ENCODE results near the gene KIAA1217. TPM values are rescaled to one million over a fixed set of nuclear protein-coding genes. Genes with fewer than 3 reads are reported as not detected.

The KIAA1217 gene
- polyA plus RNA-seq, 3 donors = not detected

- TF ChIP-seq CTCF (IDR thresholded peaks at IDR 0.05) = no peak
- no peaks in the 10 kb centered on the region for H3K4me1 ChIP-seq (ENCODE audit: control insufficient read depth in 1 of 2, insufficient read depth in 2 of 2, low read length in 2 of 2)
- H3K27ac ChIP-seq (ENCODE audit: low read depth in 1 of 2, low read length in 2 of 2) = no peak overlapping the region
- peaks cover 0 to 3% (median 0%) of the 10 kb centered on the region in 7 donors for H3K9me3 Mint-ChIP-seq
- no peaks in the 10 kb centered on the region for H4K20me1 ChIP-seq (ENCODE audit: insufficient read depth, low read length)
- peaks cover 0 to 2% (median 1%) of the 10 kb centered on the region in 3 donors for H3K27me3 Mint-ChIP-seq (ENCODE audit: low read depth in 3 of 3)
- H3K27ac Mint-ChIP-seq = no peak overlapping the region
- no peak overlapping the region for H2AFZ ChIP-seq (ENCODE audit: insufficient read depth, low read depth, low read length, poor library complexity, severe bottlenecking)
- no peaks in the 10 kb centered on the region for H3K4me1 Mint-ChIP-seq
- no peak for DNase-seq
- H3K4me3 ChIP-seq (replicated peaks in 1 of 3; ENCODE audit: low read depth in 2 of 3, low read length in 3 of 3) = no peak overlapping the region
- H3K4me3 Mint-ChIP-seq = no peak overlapping the region
- H3K9ac ChIP-seq (ENCODE audit: insufficient read depth, low read length, poor library complexity, severe bottlenecking) = no peak overlapping the region
- H3K9me3 ChIP-seq (replicated peaks in 1 of 2; ENCODE audit: control insufficient read depth in 1 of 2, insufficient read depth in 1 of 2, low read length in 2 of 2) = no peaks in the 10 kb centered on the region
- no peaks in the 10 kb centered on the region for H3K79me2 ChIP-seq (ENCODE audit: insufficient read depth, low read length)
- H3K4me2 ChIP-seq (replicated peaks; ENCODE audit: extremely low read depth, low read length, poor library complexity, severe bottlenecking) = no peak overlapping the region
- 90% methylated on average over 3 of the region's 5 CpGs for WGBS (ENCODE audit: insufficient coverage)
- no peaks in the 10 kb centered on the region for H3K36me3 ChIP-seq (replicated peaks in 1 of 2; ENCODE audit: control insufficient read depth in 1 of 2, insufficient read depth in 2 of 2, low read length in 2 of 2)
- H3K27me3 ChIP-seq (ENCODE audit: control insufficient read depth in 2 of 2, insufficient read depth in 2 of 2, low read length in 2 of 2) = no peaks in the 10 kb centered on the region
- intact Hi-C loops (cut with micrococcal nuclease) = no loop called here
- no peaks in the 10 kb centered on the region for H3K36me3 Mint-ChIP-seq
Observed at GRCh38 chr10:24415455-24416125, 206.7 kb downstream of the KIAA1217 start.

GRCh38 chr10:24416248-24416647 is 207.3 kb downstream of the KIAA1217 start:
- no peak overlapping the region for H2AFZ ChIP-seq (ENCODE audit: insufficient read depth, low read depth, low read length, poor library complexity, severe bottlenecking)
- no peaks in the 10 kb centered on the region for H3K9me3 ChIP-seq (replicated peaks in 1 of 2; ENCODE audit: control insufficient read depth in 1 of 2, insufficient read depth in 1 of 2, low read length in 2 of 2)
- Mint-ChIP-seq H3K4me3 (no peak overlapping the region), H3K9me3 (peaks cover 0 to 3% (median 0%) of the 10 kb centered on the region in 7 donors), H3K27ac (no peak overlapping the region), H3K36me3 (no peaks in the 10 kb centered on the region), H3K4me1 (no peaks in the 10 kb centered on the region), H3K27me3 (ENCODE audit: low read depth in 3 of 3) (peaks cover 0 to 2% (median 1%) of the 10 kb centered on the region in 3 donors)
- H3K4me3 ChIP-seq (replicated peaks in 1 of 3; ENCODE audit: low read depth in 2 of 3, low read length in 3 of 3) = no peak overlapping the region
- no peaks in the 10 kb centered on the region for H3K79me2 ChIP-seq (ENCODE audit: insufficient read depth, low read length)
- no peaks in the 10 kb centered on the region for H3K36me3 ChIP-seq (replicated peaks in 1 of 2; ENCODE audit: control insufficient read depth in 1 of 2, insufficient read depth in 2 of 2, low read length in 2 of 2)
- H4K20me1 ChIP-seq (ENCODE audit: insufficient read depth, low read length) = no peaks in the 10 kb centered on the region
- DNase-seq = no peak
- no peaks in the 10 kb centered on the region for H3K27me3 ChIP-seq (ENCODE audit: control insufficient read depth in 2 of 2, insufficient read depth in 2 of 2, low read length in 2 of 2)
- H3K4me1 ChIP-seq (ENCODE audit: control insufficient read depth in 1 of 2, insufficient read depth in 2 of 2, low read length in 2 of 2) = no peaks in the 10 kb centered on the region
- no peak overlapping the region for H3K9ac ChIP-seq (ENCODE audit: insufficient read depth, low read length, poor library complexity, severe bottlenecking)
- no peak for TF ChIP-seq CTCF (IDR thresholded peaks at IDR 0.05)
- 94% methylated on average over 3 of the region's 4 CpGs for WGBS (ENCODE audit: insufficient coverage)
- intact Hi-C loops (cut with micrococcal nuclease) = no loop called here
- no peak overlapping the region for H3K4me2 ChIP-seq (replicated peaks; ENCODE audit: extremely low read depth, low read length, poor library complexity, severe bottlenecking)
- H3K27ac ChIP-seq (ENCODE audit: low read depth in 1 of 2, low read length in 2 of 2) = no peak overlapping the region
